Sigmoid colon (tissue), 7 donors: ENCODE results near the gene LNPEP. TPM values are rescaled to one million over a fixed set of nuclear protein-coding genes. Genes with fewer than 3 reads are reported as not detected.

Source experiments
- DNase-seq: peaks from one replicate; pipeline ENCODE4 v3.0.0-alpha.2; 2019
- H3K27ac ChIP-seq, 4 donors: fragments of 200-600 bp; sonication (generic); one replicate each; pipeline ENCODE4 v1.5.1; 2016 to 2019; ENCODE audit warnings: mild to moderate bottlenecking in 1 of 4
- H3K27me3 ChIP-seq, 3 donors: fragments of 200-600 bp; sonication (generic); one replicate each; pipeline ENCODE4 v1.5.1; 2019; ENCODE audit warnings: mild to moderate bottlenecking in 1 of 3
- H3K36me3 ChIP-seq, 4 donors: fragments of 200-600 bp; sonication (generic); one replicate each; pipeline ENCODE4 v1.5.1; 2016 to 2019
- H3K4me1 ChIP-seq, 4 donors: fragments of 200-600 bp; sonication (generic); one replicate each; pipeline ENCODE4 v1.5.1; 2017 to 2019
- H3K4me3 ChIP-seq, 4 donors: fragments of 200-600 bp; sonication (generic); one replicate each; pipeline ENCODE4 v1.5.1; 2017 to 2019; ENCODE audit warnings: mild to moderate bottlenecking in 2 of 4, moderate library complexity in 1 of 4
- H3K9me3 ChIP-seq, 4 donors: fragments of 200-600 bp in 3 of 4; sonication (generic) in 3 of 4; one replicate each; pipeline versions ENCODE4 v1.5.1 to v1.6.1; 2013 to 2019
- CTCF ChIP-seq, 4 experiments: fragments of 450-650 bp in 3 of 4; fragments of 200-600 bp in 1 of 4; IDR thresholded peaks; one replicate each; pipeline ENCODE4 v1.5.1; 2016 to 2019; ENCODE audit warnings: antibody characterized with exemption in 4 of 4, mild to moderate bottlenecking in 3 of 4, moderate library complexity in 2 of 4
- EP300 ChIP-seq, 4 donors: sonication (generic); formaldehyde crosslinking; IDR thresholded peaks; one replicate each; pipeline ENCODE4 v1.6.1; 2017; ENCODE audit warnings: antibody characterized with exemption in 4 of 4
- POLR2A ChIP-seq, 2 donors: fragments of 450-650 bp; IDR thresholded peaks; one replicate each; pipeline ENCODE4 v1.6.1; 2016; ENCODE audit warnings: antibody characterized with exemption in 2 of 2, mild to moderate bottlenecking in 2 of 2, moderate library complexity in 2 of 2
- POLR2AphosphoS5 ChIP-seq, 4 donors: sonication (generic); formaldehyde crosslinking; IDR thresholded peaks; one replicate each; pipeline ENCODE4 v1.6.1; 2017; ENCODE audit warnings: antibody characterized with exemption in 4 of 4
- WGBS, 2 donors: extraction: QIAGEN DNeasy Blood & Tissue Kit; methylation state at CpG; one replicate each; pipeline ENCODE4 v1.1.7; 2013; 5-methylcytosine and 5-hydroxymethylcytosine counted together
- intact Hi-C: fragments of 100-400 bp; cut with DNase I; formaldehyde crosslinking; loops from one replicate; pipeline ENCODE4 v1.15.1; 2023
- polyA plus RNA-seq, 3 donors: library from polyadenylated mRNA; stranded (reverse); fragments of 200-250 nt; gene quantifications; one replicate each; pipeline ENCODE4 v1.2.3, GENCODE V29; 2013
- total RNA-seq, 4 donors: library from RNA; depleted of rRNA; stranded (reverse); fragments of >200 nt; gene quantifications; one replicate each; pipeline ENCODE4 v1.1.0, GENCODE V29; 2016
- donor health status: healthy with polysubstance abuse.
- donor health status: Bipolar disorder and iron deficiency.
- donor health status: healthy.

Gene LNPEP
- total and polyA plus RNA-seq, 7 donors = 1.4 to 68.1 (median 45.2) TPM

GRCh38 chr5:96963267-96963666 is 27.4 kb downstream of the LNPEP start:
- intact Hi-C loops = no loop called here
- peak in 1 of 4 donors; percentile 7 for TF ChIP-seq POLR2AphosphoS5 (IDR thresholded peaks at IDR 0.05)
- no peak for TF ChIP-seq CTCF (IDR thresholded peaks at IDR 0.05)
- peak; percentile 75 for DNase-seq
- Histone ChIP-seq H3K4me3 (no peak overlapping the region), H3K27me3 (no peaks in the 10 kb centered on the region), H3K9me3 (no peaks in the 10 kb centered on the region), H3K4me1 (peaks cover 0 to 43% (median 19%) of the 10 kb centered on the region in 4 donors), H3K27ac (peak overlapping the region; percentile 13 to 53 (median 35)), H3K36me3 (no peaks in the 10 kb centered on the region)
- WGBS, 2 donors = 25 to 29% methylated on average over 3 of the region's 3 CpGs

GRCh38 chr5:96966801-96967200 is 30.9 kb downstream of the LNPEP start:
- H3K36me3 ChIP-seq = no peaks in the 10 kb centered on the region
- no peak for DNase-seq
- intact Hi-C loops = no loop called here
- no peaks in the 10 kb centered on the region for H3K9me3 ChIP-seq
- H3K4me1 ChIP-seq = peaks cover 0 to 56% (median 32%) of the 10 kb centered on the region in 4 donors
- no peaks in the 10 kb centered on the region for H3K27me3 ChIP-seq
- 94 to 97% methylated on average over 4 of the region's 4 CpGs for WGBS, 2 donors
- H3K27ac ChIP-seq = no peak overlapping the region
- H3K4me3 ChIP-seq = no peak overlapping the region
- TF ChIP-seq POLR2AphosphoS5 (IDR thresholded peaks at IDR 0.05) = no peak
- TF ChIP-seq POLR2A (IDR thresholded peaks at IDR 0.05) = no peak
- TF ChIP-seq CTCF (IDR thresholded peaks at IDR 0.05) = no peak

- H3K36me3 ChIP-seq = no peaks in the 10 kb centered on the region
- TF ChIP-seq POLR2AphosphoS5 (IDR thresholded peaks at IDR 0.05) = no peak
- H3K27ac ChIP-seq = peak overlapping the region in 3 of 4 donors; percentile 5 to 65 (median 59)
- H3K9me3 ChIP-seq = no peaks in the 10 kb centered on the region
- H3K4me1 ChIP-seq = peaks cover 0 to 50% (median 30%) of the 10 kb centered on the region in 4 donors
- DNase-seq = no peak
- H3K27me3 ChIP-seq = no peaks in the 10 kb centered on the region
- WGBS, 2 donors = 0 to 95% methylated on average over 1 of the region's 1 CpG
- intact Hi-C loops = no loop called here
- H3K4me3 ChIP-seq = no peak overlapping the region
Measured at GRCh38 chr5:96967400-96967799, 31.5 kb downstream of the LNPEP start.

- peak overlapping the region in 3 of 4 donors; percentile 5 to 65 (median 59) for H3K27ac ChIP-seq
- intact Hi-C loops = no loop called here
- no peak overlapping the region for H3K4me3 ChIP-seq
- peaks cover 0 to 43% (median 29%) of the 10 kb centered on the region in 4 donors for H3K4me1 ChIP-seq
- H3K9me3 ChIP-seq = no peaks in the 10 kb centered on the region
- 74 to 83% methylated on average over 1 of the region's 1 CpG for WGBS, 2 donors
- no peak for DNase-seq
- H3K36me3 ChIP-seq = no peaks in the 10 kb centered on the region
- H3K27me3 ChIP-seq = no peaks in the 10 kb centered on the region
- TF ChIP-seq POLR2AphosphoS5 (IDR thresholded peaks at IDR 0.05) (no peak), EP300 (IDR thresholded peaks at IDR 0.05) (no peak), POLR2A (IDR thresholded peaks at IDR 0.05) (no peak), CTCF (IDR thresholded peaks at IDR 0.05) (no peak)
Measured at GRCh38 chr5:96968074-96968473, 32.2 kb downstream of the LNPEP start.

- intact Hi-C loops = no loop called here
- Histone ChIP-seq H3K4me1 (peaks cover 0 to 38% (median 26%) of the 10 kb centered on the region in 4 donors), H3K27ac (peak overlapping the region in 3 of 4 donors; percentile 5 to 65 (median 59)), H3K9me3 (no peaks in the 10 kb centered on the region), H3K36me3 (no peaks in the 10 kb centered on the region), H3K27me3 (no peaks in the 10 kb centered on the region), H3K4me3 (no peak overlapping the region)
- 71 to 74% methylated on average over 2 of the region's 2 CpGs for WGBS, 2 donors
- DNase-seq = no peak
- TF ChIP-seq CTCF (IDR thresholded peaks at IDR 0.05) = no peak
- no peak for TF ChIP-seq POLR2AphosphoS5 (IDR thresholded peaks at IDR 0.05)
- TF ChIP-seq POLR2A (IDR thresholded peaks at IDR 0.05) = no peak
- TF ChIP-seq EP300 (IDR thresholded peaks at IDR 0.05) = no peak
Measured at GRCh38 chr5:96968614-96969013, 32.7 kb downstream of the LNPEP start.
